ENCODE data around the gene ITGA5.

ITGA5 gene

GRCh38 chr12:54363618-54364017 is 55.4 kb downstream of the ITGA5 start:
- DNase-seq (ENCODE audit: low spot score) = no peak
- TF ChIP-seq CTCF (IDR thresholded peaks at IDR 0.05; ENCODE audit: borderline replicate concordance, control extremely low read depth, extremely low read depth, insufficient read depth, missing control alignments) = no peak
- in situ Hi-C loops (cut with MboI; ENCODE audit: low sequenced_read_pairs, unreplicated experiment) = loop anchor here (10.0 kb wide), 1 partner anchor 69 kb away; no protein-coding TSS in a partner anchor

GRCh38 chr12:54363047-54363446 is 56.0 kb downstream of the ITGA5 start:
- TF ChIP-seq CTCF (IDR thresholded peaks at IDR 0.05; ENCODE audit: borderline replicate concordance, control extremely low read depth, extremely low read depth, insufficient read depth, missing control alignments) = no peak
- no peak for DNase-seq (ENCODE audit: low spot score)
- in situ Hi-C loops (cut with MboI; ENCODE audit: low sequenced_read_pairs, unreplicated experiment) = loop anchor here (10.0 kb wide), 1 partner anchor 68 kb away; no protein-coding TSS in a partner anchor

- peak; percentile 89 for TF ChIP-seq CTCF (IDR thresholded peaks at IDR 0.05; ENCODE audit: borderline replicate concordance, control extremely low read depth, extremely low read depth, insufficient read depth, missing control alignments)
- in situ Hi-C loops (cut with MboI; ENCODE audit: low sequenced_read_pairs, unreplicated experiment) = loop anchor here (10.0 kb wide), 1 partner anchor 66 kb away; no protein-coding TSS in a partner anchor
- DNase-seq (ENCODE audit: low spot score) = peak; percentile 59
These were observed 58.2 kb downstream of the ITGA5 start for GRCh38 chr12:54360717-54361456.

GRCh38 chr12:54359762-54360351 is 59.2 kb downstream of the ITGA5 start:
- in situ Hi-C loops (cut with MboI; ENCODE audit: low sequenced_read_pairs, unreplicated experiment) = loop anchor here (10.0 kb wide), 1 partner anchor 65 kb away; no protein-coding TSS in a partner anchor
- no peak for DNase-seq (ENCODE audit: low spot score)
- no peak for TF ChIP-seq CTCF (IDR thresholded peaks at IDR 0.05; ENCODE audit: borderline replicate concordance, control extremely low read depth, extremely low read depth, insufficient read depth, missing control alignments)

- no peak for TF ChIP-seq CTCF (IDR thresholded peaks at IDR 0.05; ENCODE audit: borderline replicate concordance, control extremely low read depth, extremely low read depth, insufficient read depth, missing control alignments)
- peak; percentile 95 for DNase-seq (ENCODE audit: low spot score)
- in situ Hi-C loops (cut with MboI; ENCODE audit: low sequenced_read_pairs, unreplicated experiment) = no loop called here
These were observed 59.9 kb downstream of the ITGA5 start for GRCh38 chr12:54358945-54359761.

- in situ Hi-C loops (cut with MboI; ENCODE audit: low sequenced_read_pairs, unreplicated experiment) = no loop called here
- DNase-seq (ENCODE audit: low spot score) = peak; percentile 75
- no peak for TF ChIP-seq CTCF (IDR thresholded peaks at IDR 0.05; ENCODE audit: borderline replicate concordance, control extremely low read depth, extremely low read depth, insufficient read depth, missing control alignments)
These were observed 60.7 kb downstream of the ITGA5 start for GRCh38 chr12:54358191-54358944.
